ENCODE measurements around the gene DMAP1.

DMAP1 gene

GRCh38 chr1:44251989-44252671 is 38.9 kb downstream of the DMAP1 start:
- in situ Hi-C loops (cut with MboI; ENCODE audit: low sequenced_read_pairs) = no loop called here

DNA sequence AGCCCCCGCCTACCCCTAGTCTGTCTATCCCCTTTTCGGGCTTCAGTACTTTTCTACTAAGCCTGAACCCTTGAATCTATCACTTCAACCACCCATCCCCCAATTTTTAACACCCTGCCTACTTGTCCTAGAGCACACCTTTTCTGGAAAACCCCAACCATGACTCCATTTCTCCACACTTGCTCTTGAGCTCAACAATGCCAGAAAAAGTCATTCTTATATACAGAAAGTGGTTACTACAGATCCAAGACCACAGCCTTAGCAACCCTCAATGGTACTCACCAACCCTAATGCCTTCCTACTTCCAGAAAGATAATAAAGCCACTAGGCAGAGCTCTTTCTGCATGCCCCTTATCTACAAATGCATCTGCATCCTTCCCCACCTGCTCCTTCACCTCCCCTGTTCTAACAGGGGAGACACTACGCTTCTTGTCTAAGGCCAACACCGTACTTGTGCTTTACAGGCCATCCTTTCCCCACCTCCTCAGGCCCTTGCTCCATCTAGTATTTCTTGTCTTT is 41.2 kb downstream of the DMAP1 start:
- in situ Hi-C loops (cut with MboI; ENCODE audit: low sequenced_read_pairs) = no loop called here

GRCh38 chr1:44256762-44257554 is 43.7 kb downstream of the DMAP1 start:
- in situ Hi-C loops (cut with MboI; ENCODE audit: low sequenced_read_pairs) = no loop called here

DNA sequence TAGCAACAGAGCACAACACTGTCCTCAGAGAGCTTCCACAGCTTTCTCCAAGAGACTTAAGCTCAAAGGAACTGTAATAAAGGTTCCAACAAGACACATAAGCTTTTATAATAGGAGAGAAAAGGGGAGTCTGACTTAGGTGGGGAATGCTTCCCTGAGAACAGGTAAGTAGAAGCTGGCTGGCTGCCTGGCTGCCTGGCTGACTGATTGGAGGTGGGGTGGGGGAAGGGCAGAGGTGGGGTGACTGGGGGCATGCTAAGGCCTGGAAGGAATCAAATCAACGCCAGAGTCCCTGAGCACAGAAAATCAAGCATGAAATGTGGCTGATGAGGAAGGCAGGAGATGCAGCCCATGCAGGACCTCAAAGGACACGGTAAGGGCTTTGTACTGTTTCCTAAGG is 45.8 kb downstream of the DMAP1 start:
- in situ Hi-C loops (cut with MboI; ENCODE audit: low sequenced_read_pairs) = no loop called here

DNA sequence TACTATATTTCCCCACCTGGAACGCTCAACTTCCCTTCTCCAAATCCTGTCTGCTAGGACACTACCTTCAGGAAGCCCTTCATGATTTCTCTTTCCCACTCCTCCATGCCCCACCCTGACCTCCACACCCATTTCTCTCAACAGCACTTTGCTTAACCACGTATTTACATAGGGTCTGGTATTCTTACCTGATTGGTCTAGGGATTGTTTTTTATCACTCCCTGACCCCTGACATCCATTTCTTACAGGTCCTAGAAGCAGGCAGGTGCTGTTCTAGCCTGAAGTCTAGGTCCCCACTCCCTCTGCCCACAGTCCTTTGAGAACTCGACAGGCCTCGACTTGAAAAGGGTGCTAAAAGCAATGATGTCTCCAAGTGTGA is 47.5 kb downstream of the DMAP1 start:
- in situ Hi-C loops (cut with MboI; ENCODE audit: low sequenced_read_pairs) = no loop called here

DNA sequence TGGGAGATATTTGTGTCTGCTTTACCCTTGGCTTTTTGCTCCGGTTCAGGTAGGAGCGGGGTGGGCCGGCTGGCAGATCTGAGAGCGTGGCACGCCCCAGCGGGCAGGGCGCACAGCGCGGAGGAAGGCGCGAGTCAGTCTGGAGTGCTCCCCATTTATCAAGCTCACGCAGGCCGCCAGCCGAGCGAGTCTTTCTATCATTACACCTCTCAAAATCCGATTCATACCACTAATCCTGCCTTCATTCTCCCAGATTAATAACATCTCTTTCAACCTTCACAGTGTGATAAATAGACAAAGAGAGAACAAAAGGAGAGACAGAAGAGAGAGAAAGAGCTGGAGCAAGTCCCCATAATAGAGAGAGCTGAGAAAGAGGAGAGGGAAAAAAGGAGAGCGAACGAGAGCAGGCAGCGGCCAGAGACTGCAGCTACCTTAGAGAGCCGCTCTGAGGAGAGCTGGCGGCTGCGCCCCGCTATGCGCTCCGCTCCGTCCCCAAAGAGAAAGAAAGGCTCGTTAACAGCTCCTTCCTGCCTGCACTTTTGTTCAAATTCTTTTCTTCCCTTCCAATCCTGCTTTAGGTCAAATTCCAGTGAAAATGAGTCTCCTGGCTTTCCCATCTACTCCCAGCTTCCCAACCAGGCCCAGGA is 48.0 kb downstream of the DMAP1 start:
- in situ Hi-C loops (cut with MboI; ENCODE audit: low sequenced_read_pairs) = no loop called here

- in situ Hi-C loops (cut with MboI; ENCODE audit: low sequenced_read_pairs) = no loop called here
Observed at GRCh38 chr1:44261962-44262361, 48.7 kb downstream of the DMAP1 start.

DNA sequence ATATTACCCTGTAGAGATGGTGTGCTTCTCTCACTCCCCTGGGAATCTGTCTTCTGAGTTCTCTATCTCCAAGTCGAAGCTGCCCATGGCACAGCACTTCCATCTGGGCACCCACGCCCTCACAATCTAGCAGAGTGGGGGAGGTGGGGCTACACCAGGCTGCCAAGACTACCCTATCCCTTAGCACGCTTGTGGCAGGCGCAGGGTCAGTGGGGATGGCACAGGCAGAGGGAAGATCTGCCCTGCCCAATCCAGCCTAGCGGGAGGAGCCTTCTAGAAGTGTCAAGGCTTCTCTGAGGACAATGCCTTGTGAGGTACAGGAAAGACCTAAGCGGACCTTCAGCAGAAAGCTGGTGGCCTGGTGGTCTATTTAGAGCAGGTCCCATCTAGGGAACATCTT is 49.1 kb downstream of the DMAP1 start:
- in situ Hi-C loops (cut with MboI; ENCODE audit: low sequenced_read_pairs) = no loop called here

GRCh38 chr1:44262816-44263567 is 49.7 kb downstream of the DMAP1 start:
- in situ Hi-C loops (cut with MboI; ENCODE audit: low sequenced_read_pairs) = no loop called here

DNA sequence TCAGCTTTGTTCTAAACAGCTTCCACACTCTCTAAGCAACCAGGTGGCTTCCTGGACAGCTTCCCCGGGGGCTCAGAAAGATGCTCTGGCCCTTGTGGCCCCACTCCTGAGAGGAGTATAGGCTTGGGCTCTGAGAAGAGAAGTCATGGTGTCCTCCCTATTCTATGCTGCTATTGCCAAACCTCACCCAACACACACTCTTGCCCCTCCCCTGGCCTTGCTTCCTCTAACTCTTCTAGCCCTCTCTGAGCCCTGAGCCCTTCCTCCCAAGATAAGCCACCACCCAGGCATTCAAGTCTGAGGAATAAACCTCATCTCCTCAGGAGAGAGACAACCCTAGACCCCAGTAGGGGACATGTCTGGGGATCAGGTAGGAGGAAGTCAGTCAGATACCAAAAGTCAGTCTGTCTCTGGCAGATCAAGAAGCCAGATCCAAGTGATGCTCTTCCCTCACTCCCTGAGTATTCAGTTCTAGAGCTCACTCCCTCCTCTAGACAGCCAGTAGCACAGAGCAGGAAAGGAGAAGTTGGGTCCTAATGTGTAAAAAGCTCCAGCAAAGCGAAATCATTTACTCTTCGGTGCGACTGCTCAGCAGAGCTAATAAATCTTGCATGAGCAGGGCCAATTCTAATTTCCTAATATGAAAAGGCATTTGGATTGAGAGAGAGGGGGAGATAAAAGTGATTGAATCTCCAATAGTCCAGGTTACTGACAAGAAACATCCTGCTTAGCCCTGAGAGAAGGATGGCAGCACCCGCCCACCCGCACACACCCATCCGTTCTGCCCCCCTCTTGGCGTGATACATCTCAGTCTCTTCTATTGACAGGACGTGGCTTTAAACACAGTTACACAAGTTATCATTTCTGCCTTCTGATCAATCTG is 50.5 kb downstream of the DMAP1 start:
- in situ Hi-C loops (cut with MboI; ENCODE audit: low sequenced_read_pairs) = no loop called here

DNA sequence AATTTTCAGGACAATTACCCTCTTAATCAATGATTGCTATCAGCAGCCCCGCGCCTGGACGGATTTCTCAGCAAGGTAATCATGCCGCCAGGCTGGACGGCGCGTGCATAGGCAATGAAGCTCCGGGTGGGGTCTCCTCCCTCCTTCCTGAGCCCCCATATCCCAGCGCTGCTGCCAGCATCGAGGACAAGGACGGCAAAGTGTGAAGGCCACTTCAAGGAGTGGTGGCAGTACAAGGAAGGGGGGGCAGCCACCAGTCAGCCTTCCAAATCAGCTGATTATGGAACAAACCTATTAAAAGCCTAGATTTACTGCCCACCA is 51.1 kb downstream of the DMAP1 start:
- in situ Hi-C loops (cut with MboI; ENCODE audit: low sequenced_read_pairs) = no loop called here

GRCh38 chr1:44265656-44266358 is 52.5 kb downstream of the DMAP1 start:
- in situ Hi-C loops (cut with MboI; ENCODE audit: low sequenced_read_pairs) = no loop called here

DNA sequence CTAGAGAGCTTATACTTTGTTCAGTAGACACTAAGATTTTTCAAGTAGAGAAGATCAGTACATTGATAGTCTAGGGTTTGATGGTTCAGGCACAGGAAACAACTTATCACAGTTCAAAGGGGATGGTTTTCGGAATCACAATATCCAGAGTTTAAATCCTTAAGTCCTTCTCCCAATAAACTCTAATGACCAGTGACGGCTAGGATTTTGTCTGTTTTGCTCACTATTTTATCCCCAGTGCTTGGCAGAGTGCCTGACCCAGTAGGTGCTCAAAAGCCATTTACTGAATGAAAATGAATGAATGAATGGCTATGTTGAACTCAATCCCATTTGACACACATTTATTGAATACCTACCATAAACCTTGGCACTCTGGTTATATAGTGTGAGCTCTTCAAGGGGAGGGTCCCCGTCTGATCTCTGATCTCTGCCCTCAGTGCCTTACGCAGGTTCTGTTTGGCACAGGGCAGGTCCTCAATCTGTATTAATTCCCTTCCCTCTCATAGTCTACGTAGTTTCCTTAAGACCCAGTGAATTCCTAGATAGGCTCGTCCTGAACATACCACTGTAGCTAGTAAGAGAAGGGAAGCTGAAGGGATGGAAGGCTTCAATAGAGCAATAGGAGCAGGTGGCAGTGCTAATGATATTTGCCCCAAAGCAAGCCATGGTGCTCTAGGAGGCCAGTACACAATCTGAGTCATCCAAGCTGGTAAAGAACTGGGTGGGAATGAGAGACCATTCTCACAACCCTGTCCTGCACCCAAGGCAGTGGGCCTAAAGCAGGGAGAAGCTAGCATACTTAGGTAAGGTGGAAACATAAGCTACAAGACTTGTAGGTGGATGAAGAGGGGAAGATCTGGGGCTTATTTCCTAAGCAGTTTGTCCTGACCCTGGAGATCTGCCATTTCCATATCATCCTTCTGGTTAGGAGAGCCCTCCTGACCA is 53.4 kb downstream of the DMAP1 start:
- in situ Hi-C loops (cut with MboI; ENCODE audit: low sequenced_read_pairs) = no loop called here

GRCh38 chr1:44267438-44267837 is 54.2 kb downstream of the DMAP1 start:
- in situ Hi-C loops (cut with MboI; ENCODE audit: low sequenced_read_pairs) = no loop called here

- in situ Hi-C loops (cut with MboI; ENCODE audit: low sequenced_read_pairs) = no loop called here
Observed at GRCh38 chr1:44268054-44268453, 54.8 kb downstream of the DMAP1 start.
